ENCODE measurements around the gene CDH23.

CDH23 gene

DNA sequence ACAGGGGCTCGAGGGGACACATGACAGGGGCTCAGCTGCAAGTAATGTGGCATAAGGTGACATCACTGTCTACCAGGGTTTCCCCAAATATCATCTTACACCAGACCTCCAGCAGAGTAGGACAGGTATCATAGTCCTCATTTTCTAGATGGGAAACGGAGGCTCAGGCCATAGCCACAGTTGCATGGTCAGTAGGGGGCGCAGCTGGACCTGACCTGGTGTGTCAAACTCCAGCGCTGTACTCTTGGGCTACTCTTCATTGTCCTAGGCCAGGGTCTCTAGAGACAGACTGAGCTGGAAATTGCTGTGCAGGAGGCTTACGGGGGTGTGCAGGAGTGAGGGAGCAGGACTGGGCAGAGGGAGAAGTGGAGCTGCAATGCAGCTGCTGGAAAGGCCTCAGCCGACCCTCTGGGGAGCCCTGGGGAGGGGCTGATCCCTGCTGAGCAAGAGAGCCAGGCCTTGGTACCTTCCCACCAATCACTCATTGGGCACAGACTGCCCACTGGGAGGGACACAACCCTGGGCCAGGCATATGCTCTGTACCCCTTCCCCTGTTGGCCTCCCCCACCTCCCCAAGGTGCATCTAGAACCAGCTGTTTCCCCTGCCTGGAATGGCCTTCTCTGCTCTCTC, 89.9 kb downstream of the CDH23 start:
- DNase-seq (ENCODE audit: low spot score): peak; percentile 37

GRCh38 chr10:71487726-71488125, 91.0 kb downstream of the CDH23 start:
- no peak for DNase-seq (ENCODE audit: low spot score)

DNA sequence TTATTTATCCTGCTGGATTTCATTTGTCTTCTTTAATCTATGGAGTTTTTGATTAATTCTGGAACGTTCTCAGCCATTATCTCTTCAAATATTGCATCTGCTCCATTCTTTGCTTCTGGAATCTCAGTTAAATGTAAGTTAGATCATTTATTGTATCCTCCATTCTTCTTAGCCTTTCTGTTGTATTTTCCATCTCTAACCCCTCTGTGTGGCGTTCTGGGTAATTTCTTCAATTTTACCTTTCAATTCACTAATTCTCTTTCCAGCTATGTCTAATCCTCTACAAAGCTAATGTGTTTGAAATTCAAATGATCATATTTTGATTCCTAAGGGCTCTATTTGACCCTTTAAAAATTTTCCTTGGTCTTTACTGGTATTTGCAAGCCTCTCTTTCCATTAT, 92.4 kb downstream of the CDH23 start:
- no peak for DNase-seq (ENCODE audit: low spot score)

DNA sequence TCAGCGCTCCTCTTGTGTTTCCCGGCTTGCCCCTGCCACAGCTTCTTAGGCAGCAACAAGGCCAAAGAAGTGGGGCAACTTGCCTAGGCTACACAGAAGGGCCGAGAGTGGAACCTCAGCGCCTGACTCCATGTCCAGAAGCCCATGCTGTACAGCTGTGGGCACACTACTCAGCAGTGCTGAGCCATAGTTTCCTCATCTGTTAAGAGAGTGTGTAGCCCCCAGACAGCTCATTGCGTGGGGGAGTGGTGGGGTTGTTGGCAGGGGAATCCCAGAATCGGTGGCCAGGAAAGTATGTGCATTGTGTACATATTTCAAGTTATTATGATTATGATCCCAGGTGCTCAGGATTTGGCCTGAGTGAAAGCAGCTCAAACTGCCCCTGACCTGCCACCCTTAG, 96.2 kb downstream of the CDH23 start:
- no peak for DNase-seq (ENCODE audit: low spot score)

DNA sequence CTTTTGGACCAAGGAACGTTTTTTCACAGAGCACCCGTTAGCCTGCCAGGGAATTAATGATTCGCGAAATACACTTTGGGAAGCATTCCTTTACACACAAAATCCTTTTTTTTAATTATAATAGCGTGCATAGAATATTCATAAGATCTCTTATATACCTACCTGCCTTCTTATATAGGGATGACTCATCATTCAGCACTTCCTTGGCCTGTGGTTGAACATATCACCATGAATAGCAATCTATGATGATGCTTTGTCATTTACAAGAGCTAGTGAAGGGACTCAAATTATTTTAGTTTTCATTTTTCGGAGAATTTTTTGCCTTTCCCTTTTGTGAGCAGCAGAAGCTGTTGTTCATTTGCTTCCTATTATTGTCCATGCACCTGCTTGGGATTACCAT, 97.0 kb downstream of the CDH23 start:
- no peak for DNase-seq (ENCODE audit: low spot score)

DNA sequence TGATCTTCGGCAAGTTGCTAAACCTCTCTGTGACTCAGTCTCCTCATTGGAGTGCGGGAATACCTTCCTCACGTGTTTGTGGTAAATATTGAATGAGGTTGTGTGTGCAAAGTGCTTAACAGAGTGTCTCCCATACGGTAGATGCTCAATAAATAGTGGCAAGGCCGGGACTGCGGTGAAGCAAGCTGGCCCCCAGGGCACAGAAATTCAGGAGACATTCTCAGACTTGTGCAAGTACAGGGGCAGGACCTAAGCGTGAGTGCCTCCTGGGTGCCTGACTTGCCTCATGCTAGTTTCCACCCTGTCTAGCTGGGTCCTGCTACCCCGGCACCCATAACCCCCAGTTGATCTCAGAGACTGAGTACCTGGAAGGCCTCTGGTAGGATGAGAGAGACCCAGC, 97.8 kb downstream of the CDH23 start:
- DNase-seq (ENCODE audit: low spot score): no peak

DNA sequence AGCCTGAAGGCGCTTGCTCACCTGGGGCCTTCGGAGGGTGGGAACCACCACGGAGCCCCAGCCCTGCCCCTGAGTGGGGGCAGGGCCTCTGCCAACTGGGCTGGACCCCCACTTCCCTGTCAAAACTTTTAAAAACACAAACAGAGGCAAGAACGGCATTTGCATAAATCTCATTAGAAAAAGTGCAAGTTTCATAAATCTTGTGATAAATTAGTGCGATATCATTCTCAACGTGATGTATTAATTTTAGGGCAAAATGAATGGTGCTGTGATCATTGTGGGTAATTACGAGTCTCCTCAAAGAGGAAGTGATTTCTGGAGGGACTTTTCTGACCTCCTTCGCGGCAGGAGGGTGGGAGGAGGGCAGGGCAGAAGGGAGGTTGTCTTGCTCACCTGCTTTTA, 98.3 kb downstream of the CDH23 start:
- DNase-seq (ENCODE audit: low spot score): no peak

DNA sequence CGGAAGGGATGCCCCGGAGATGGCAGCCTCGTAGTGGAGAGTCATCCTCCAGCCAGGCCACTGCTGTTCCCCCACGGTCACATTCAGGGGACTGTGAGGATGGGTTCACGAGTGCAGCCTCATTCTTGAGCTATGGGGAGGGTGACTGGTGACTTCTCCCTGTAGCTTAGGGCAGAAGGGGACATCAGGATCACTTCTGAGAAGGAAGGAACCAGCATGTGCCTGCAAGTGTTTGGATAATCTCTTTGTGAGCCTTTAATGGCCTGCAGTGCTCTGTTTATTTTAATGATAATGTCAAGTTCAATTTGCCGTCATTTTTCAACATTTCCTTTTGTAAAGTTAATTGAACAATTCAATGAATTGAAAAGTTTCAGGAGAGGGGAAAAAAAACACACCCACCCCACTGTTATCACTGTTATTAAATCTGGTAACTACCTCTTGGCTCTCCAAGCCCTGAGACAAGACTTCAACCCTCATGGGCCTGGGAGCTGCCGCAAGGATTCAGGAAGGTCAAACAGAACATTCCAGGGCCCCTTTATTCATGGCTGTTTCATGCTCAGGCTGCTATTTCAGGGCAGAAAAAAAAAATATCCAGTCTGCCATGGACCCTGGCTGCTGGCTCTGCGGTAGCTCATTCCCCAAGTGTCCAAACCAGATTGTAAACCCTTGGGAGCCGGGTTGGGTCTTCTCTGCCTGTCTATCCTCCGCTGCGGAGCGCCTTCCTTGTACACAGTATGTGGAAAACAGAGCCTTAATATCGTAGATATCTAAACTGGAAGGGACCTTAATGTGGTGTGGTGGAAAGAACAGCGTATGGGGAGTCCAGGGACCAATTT, 100.4 kb downstream of the CDH23 start:
- DNase-seq (ENCODE audit: low spot score): no peak

DNA sequence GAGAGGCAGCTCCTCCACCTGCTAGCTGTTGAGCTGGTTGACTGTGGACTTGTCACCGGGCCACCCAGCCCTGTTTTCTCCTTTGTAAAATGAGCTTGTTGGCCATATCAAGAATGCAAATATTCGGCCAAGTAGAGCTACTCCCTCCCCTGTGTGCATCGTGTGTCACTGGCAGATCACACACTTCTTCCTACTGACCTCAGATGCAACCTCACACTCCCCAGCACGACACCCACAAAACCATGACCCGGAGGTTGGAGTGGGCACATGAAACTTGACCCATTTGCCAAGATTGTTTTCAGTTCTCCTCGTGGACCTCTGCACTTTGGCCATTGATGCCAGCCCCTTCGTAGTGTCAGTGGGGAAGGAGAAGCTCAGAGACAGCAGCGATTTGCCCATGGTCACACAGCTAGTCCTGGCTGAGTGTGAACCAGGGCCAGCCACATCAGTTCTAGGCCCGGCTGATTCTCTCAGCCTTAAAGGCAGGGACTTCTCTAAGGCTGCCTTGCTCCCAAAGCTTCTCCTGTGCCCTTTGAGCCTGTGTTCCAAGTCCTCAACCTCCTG, 101.1 kb downstream of the CDH23 start:
- no peak for DNase-seq (ENCODE audit: low spot score)

- no peak for DNase-seq (ENCODE audit: low spot score)
Measured at GRCh38 chr10:71501402-71501801, 104.7 kb downstream of the CDH23 start.

DNA sequence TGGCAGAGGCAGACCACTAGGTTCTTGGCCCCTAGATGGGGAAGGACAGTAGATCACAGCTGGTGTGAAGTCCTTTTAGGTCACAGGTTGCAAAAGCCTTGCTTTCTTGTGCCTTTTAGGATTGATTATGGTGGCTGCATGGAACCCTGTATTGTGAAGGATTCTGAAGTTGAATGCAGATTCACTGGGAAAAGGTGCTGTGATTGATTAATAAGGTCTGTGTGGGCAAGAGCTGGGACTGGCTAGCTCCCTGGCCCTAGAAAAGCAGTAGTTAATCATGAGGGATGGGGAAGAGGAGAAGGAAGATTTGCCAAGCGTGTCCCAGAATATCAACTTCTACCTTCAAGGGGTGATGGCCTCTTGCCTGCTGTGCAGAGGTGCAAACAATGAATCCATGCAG, 105.5 kb downstream of the CDH23 start:
- DNase-seq (ENCODE audit: low spot score): no peak

GRCh38 chr10:71502851-71503250, 106.1 kb downstream of the CDH23 start:
- DNase-seq (ENCODE audit: low spot score): no peak

- DNase-seq (ENCODE audit: low spot score): no peak
Measured at GRCh38 chr10:71504168-71504567, 107.4 kb downstream of the CDH23 start.

DNA sequence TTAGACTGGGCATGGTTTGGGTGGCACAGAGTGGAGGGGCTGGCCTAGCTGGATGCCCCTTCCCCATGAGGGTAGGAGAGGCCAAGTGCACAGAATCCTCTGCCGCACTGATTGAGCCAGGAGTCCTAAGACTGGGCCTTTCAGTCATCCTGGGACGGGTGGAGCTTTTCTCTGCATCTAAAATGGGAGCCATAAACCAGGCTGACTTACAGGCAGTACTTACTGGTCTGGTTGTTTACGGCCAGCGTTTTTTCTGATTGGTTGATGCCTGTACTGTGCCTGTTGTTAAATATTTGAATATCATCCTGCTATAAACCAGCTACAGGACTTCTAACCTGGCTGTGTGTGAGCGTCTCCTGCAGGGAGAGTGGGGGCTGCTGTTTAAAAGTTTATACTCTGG, 107.8 kb downstream of the CDH23 start:
- no peak for DNase-seq (ENCODE audit: low spot score)

DNA sequence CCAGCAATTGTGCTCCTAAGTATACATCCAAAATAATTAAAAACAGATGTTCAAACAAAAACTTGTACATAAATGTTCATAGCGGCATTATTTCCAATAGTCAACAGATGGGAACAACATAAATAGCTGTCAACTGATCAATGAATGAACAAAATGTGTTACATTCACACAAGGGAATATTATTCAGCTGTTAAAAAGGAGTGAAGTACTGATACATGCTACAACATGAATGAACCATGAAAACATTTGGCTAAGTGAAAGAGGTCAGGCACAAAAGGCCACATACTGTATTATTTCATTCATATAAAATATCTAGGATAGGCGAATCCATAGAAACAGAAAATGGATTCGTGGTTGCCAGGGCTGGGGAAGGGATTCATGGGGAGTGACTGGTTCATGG, 109.1 kb downstream of the CDH23 start:
- DNase-seq (ENCODE audit: low spot score): no peak

GRCh38 chr10:71509444-71509843, 112.7 kb downstream of the CDH23 start:
- DNase-seq (ENCODE audit: low spot score): no peak

GRCh38 chr10:71511206-71511605, 114.5 kb downstream of the CDH23 start:
- DNase-seq (ENCODE audit: low spot score): no peak

GRCh38 chr10:71512312-71512711, 115.6 kb downstream of the CDH23 start:
- no peak for DNase-seq (ENCODE audit: low spot score)

GRCh38 chr10:71512761-71513539, 116.2 kb downstream of the CDH23 start:
- DNase-seq (ENCODE audit: low spot score): no peak

GRCh38 chr10:71513540-71513853, 116.8 kb downstream of the CDH23 start:
- DNase-seq (ENCODE audit: low spot score): no peak

- DNase-seq (ENCODE audit: low spot score): no peak
Measured at GRCh38 chr10:71513936-71514335, 117.2 kb downstream of the CDH23 start.

DNA sequence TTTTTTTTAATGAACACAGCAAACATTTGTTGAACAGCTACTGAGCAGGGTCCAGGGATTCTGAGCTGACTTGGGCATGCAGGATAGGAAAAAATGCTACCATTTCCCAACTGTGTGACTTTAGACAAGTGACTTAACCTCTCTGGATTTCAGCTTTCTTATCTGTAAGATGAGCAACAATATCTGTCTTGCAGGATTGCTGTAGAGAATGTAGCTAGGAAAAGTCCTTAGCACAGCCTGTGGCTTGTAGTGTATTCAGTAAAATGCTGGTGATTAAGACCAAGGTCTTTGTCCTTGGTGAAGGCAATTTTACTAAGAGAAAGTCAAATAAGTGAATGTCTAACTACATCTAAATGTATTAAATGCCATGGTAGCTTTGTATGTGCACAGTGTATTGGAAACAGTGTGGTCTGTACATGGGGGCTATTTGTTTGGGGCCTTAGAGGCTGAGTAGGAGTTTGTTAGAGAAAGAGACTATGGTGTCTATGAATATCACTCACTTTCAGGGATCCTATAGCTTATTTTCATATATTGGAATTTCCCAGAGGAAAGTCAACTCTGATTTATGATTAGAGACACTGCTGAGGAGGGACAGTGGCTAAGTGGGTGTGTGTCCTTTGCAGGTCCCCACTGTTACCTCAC, 118.9 kb downstream of the CDH23 start:
- no peak for DNase-seq (ENCODE audit: low spot score)

All from globus pallidus (tissue), 1 donor.